Activated T-cell treated with anti-CD3 and anti-CD28 coated beads, Interleukin-2, amount 50 U/mL, for 4 hours (primary cell): ENCODE measurements around the gene TTC3. TPM values are rescaled to one million over a fixed set of nuclear protein-coding genes. Genes with fewer than 3 reads are reported as not detected.
"Not testable (repeated sequence)": the region's sequence is repeated elsewhere in the genome, so short reads cannot be mapped to it uniquely, and the experiment has no call there.

Experiments
- ATAC-seq, 2 donors: fragments of 200-7000 bp; cut with Tn5 transposase; one replicate each; pipeline ENCODE4 v1.10.0; 2021
- DNase-seq: peaks from one replicate; pipeline ENCODE4 v3.0.0-alpha.2; 2020
- H3K27me3 Mint-ChIP-seq: one replicate; pipeline ENCODE4 v1.8.0; 2021; ENCODE audit warnings: low read depth, mixed read lengths
- H3K36me3 Mint-ChIP-seq: one replicate; pipeline ENCODE4 v1.8.0; 2022; ENCODE audit warnings: mixed read lengths; ENCODE audit not compliant: insufficient read depth
- H3K4me1 Mint-ChIP-seq: one replicate; pipeline ENCODE4 v1.8.0; 2021; ENCODE audit warnings: low read depth, mixed read lengths
- H3K4me3 Mint-ChIP-seq: one replicate; pipeline ENCODE4 v1.8.0; 2021; ENCODE audit warnings: mild to moderate bottlenecking, moderate library complexity, mixed read lengths
- H3K9me3 Mint-ChIP-seq: one replicate; pipeline ENCODE4 v1.8.0; 2021; ENCODE audit warnings: mixed read lengths
- total RNA-seq, 3 donors: library from RNA; stranded (reverse); gene quantifications; one replicate each; pipeline ENCODE4 v1.2.1, GENCODE V29; 2021

The TTC3 gene, protein sequence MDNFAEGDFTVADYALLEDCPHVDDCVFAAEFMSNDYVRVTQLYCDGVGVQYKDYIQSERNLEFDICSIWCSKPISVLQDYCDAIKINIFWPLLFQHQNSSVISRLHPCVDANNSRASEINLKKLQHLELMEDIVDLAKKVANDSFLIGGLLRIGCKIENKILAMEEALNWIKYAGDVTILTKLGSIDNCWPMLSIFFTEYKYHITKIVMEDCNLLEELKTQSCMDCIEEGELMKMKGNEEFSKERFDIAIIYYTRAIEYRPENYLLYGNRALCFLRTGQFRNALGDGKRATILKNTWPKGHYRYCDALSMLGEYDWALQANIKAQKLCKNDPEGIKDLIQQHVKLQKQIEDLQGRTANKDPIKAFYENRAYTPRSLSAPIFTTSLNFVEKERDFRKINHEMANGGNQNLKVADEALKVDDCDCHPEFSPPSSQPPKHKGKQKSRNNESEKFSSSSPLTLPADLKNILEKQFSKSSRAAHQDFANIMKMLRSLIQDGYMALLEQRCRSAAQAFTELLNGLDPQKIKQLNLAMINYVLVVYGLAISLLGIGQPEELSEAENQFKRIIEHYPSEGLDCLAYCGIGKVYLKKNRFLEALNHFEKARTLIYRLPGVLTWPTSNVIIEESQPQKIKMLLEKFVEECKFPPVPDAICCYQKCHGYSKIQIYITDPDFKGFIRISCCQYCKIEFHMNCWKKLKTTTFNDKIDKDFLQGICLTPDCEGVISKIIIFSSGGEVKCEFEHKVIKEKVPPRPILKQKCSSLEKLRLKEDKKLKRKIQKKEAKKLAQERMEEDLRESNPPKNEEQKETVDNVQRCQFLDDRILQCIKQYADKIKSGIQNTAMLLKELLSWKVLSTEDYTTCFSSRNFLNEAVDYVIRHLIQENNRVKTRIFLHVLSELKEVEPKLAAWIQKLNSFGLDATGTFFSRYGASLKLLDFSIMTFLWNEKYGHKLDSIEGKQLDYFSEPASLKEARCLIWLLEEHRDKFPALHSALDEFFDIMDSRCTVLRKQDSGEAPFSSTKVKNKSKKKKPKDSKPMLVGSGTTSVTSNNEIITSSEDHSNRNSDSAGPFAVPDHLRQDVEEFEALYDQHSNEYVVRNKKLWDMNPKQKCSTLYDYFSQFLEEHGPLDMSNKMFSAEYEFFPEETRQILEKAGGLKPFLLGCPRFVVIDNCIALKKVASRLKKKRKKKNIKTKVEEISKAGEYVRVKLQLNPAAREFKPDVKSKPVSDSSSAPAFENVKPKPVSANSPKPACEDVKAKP (N-terminal part only)
- 10 to 100 TPM; 41.9 to 46.5 (median 44.6) TPM for total RNA-seq

DNA sequence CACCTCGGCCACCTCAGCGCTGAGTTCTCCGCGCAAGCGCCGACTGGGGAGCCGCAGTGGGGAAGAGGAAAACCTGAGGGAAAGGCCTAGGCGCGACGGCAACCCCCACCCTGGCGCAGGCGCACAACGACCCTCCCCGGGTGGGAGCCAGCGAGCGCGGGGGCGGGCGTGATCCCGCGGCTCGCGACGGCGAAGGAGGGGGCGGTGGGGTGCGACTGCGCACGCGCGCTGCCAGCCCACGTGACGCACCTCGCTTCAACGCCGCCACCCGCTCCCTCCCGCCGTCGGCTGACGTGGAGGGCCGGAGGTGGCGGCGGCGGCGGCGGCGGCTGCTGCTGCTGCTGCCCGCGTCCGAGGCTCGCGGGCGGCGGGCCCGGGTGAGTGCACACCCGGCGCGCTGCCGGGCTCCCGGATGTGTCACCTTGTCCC lies at the start of gene TTC3, which contains the start of gene PIGP:
Gene TTC3, plus strand, starts transcription at position 267 of the 429 bp plus-strand sequence. CDS start 14,004 bp downstream, outside the sequence.
Gene PIGP, minus strand, starts transcription at position 84 of the 429 bp plus-strand sequence. CDS start 556 bp downstream, outside the sequence.
- Mint-ChIP-seq H3K27me3 (no peaks in the 10 kb centered on the region), H3K36me3 (peaks cover 12% of the 10 kb centered on the region), H3K9me3 (no peaks in the 10 kb centered on the region), H3K4me3 (peak within 1 kb of the TSS; percentile 90), H3K4me1 (peaks cover 47% of the 10 kb centered on the region)
- DNase-seq (peak; percentile 97), ATAC-seq (peak; percentile 77 to 79)

DNA sequence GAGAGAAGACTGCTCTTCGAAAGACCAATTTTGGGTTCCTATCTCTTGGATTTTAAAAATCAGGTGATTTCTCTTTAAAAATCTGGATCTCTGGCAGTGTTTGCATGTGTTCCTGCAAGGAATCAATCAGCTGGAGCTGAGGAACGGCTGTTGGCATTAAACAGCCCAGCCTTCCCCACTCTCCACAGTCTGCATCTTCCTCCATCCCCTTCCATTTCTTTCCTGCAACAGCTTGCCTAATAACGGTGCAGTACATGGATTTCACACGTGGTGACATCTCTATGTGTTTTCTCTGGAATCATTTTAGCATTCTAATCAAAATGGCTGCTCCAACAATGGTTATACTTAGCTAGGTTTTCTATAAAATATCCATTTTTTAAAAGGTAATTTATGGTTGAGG lies 46.6 kb upstream of the TTC3 start:
- Mint-ChIP-seq H3K9me3 (no peaks in the 10 kb centered on the region), H3K27me3 (no peaks in the 10 kb centered on the region), H3K36me3 (no peaks in the 10 kb centered on the region), H3K4me3 (no peak overlapping the region), H3K4me1 (no peaks in the 10 kb centered on the region)
- no peak for DNase-seq
- no peak for ATAC-seq

DNA sequence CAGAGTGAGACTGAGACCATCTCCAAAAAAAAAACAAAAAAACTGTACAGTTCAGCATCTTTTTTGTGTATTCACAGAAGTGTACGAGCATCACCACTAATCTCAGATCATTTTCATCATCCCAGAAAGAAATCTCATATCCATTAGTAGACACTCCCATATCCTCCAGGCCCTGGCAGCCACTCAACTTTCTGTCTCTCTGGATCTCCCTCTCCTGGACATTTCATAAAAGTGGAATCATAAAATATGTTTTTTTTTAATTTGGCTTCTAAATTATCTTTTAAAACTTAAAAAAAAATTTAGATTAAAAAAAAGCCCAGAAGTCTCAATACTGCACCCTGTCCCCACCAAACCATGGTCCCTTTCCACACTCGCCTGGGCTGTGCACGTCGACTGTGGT lies 44.5 kb upstream of the TTC3 start:
- DNase-seq (no peak), ATAC-seq (no peak)
- Mint-ChIP-seq H3K36me3 (no peaks in the 10 kb centered on the region), H3K4me3 (no peak overlapping the region), H3K9me3 (no peaks in the 10 kb centered on the region), H3K4me1 (no peaks in the 10 kb centered on the region), H3K27me3 (no peaks in the 10 kb centered on the region)

DNA sequence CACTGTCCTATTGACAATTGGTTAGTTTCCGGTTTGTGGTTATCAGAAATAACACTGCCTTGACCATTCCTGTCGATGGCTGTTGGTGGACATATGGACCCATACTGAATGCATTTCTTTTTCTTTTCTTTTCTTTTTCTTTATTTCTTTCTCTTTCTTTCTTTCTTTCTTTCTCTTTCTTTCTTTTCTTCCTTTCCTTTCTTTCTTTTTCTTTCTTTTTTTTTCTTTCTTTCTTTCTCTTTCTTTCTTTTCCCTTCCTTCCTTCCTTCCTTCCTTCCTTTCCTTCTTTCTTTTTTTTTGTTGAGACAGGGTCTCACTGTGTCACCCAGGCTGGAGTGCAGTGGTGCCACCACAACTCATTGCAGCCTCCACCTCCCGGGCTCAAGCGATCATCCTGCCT lies 42.2 kb upstream of the TTC3 start:
- Mint-ChIP-seq H3K9me3 (no peaks in the 10 kb centered on the region), H3K4me1 (no peaks in the 10 kb centered on the region), H3K27me3 (peaks cover 4% of the 10 kb centered on the region), H3K4me3 (no peak overlapping the region), H3K36me3 (no peaks in the 10 kb centered on the region)
- ATAC-seq (no peak), DNase-seq (no peak)

DNA sequence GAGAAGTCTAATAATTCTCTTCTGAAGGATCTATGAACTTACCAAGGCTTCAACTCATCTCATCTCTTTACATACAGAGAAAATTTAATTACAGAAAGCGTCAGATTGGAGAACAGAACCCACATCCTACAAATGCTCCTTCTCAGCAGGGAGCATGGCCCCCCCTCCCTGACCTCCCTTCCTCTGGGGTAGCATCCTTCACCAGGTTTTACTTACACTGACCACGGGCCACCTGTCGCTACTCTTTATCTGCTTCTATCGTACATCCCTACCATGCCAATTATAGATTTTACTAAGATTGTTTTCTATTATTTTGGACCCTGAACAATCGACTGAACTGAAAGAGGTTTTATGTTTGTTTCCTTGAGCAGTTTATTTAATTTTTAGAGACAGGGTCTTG lies 40.8 kb upstream of the TTC3 start:
- no peaks in the 10 kb centered on the region for H3K9me3 Mint-ChIP-seq
- H3K4me1 Mint-ChIP-seq, result no peaks in the 10 kb centered on the region
- peaks cover 7% of the 10 kb centered on the region for H3K27me3 Mint-ChIP-seq
- no peak overlapping the region for H3K4me3 Mint-ChIP-seq
- no peak for DNase-seq
- ATAC-seq, result no peak
- no peaks in the 10 kb centered on the region for H3K36me3 Mint-ChIP-seq

DNA sequence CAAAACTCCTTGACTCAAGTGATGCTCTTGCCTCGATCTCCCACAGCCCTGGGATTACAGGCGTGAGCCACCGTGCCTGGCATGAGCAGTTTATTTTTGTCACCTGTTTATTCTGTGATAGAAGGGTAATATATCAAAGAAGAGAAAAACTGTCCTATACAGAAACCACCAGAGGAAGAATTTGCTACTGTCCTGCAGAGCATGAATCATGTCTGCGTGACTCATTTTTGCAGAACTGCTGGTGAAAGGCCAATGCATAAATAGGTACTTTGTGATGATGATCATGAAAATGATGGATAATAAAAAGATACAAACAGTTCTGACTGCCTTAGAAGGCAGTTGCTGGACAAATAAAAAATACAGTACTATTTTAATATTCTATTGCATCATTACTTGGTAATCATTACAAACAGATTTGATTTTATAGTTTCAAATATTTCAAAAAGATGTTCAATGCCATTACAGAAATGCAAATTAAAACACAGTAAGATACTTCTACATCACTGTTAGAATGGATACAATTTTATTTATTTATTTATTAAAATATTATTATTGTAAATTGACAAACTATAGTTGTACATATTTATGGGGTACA lies 40.1 kb upstream of the TTC3 start:
- no peaks in the 10 kb centered on the region for H3K9me3 Mint-ChIP-seq
- no peak for DNase-seq

DNA sequence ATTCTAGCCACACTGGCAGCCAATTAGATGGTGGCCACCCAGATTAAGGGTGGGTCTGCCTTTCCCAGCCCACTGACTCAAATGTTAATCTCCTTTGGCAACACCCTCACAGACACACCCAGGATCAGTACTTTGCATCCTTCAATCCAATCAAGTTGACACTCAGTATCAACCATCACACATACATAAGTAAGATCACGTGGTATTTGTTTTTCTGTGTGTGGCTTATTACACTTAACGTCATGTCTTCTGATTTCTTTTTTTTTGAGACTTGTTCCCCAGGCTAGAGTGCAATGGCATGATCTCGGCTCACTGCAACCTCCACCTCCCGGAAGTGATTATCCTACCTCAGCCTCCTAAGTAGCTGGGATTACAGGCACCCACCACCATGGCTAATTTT lies 38.7 kb upstream of the TTC3 start:
- DNase-seq, H3K36me3 Mint-ChIP-seq, H3K4me3 Mint-ChIP-seq, H3K9me3 Mint-ChIP-seq, H3K4me1 Mint-ChIP-seq, H3K27me3 Mint-ChIP-seq, ATAC-seq: not testable (repeated sequence)

More for the DNA sequence above, 40.1 kb upstream of the TTC3 start:
- no peak for ATAC-seq
- H3K27me3 Mint-ChIP-seq, result peaks cover 7% of the 10 kb centered on the region
- no peak overlapping the region for H3K4me3 Mint-ChIP-seq
- no peaks in the 10 kb centered on the region for H3K4me1 Mint-ChIP-seq
- no peaks in the 10 kb centered on the region for H3K36me3 Mint-ChIP-seq

DNA sequence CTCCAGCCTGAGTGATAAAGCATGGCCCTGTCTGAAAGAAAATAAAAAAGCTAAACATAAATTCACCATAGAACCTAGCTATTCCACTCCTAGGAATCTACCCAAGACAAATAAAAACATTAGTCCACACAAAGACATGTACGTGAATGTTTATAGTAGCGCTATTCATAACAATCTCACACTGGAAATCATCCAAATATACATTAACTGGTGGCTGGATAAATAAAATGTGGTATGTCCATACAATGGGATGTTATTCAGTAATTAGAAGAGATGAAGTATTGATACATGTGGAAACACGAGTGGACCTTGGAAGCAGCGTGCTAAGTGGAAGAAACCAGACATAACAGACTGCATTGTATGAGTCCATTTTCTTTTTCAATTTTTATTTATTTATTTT lies 36.9 kb upstream of the TTC3 start:
- Mint-ChIP-seq H3K36me3 (no peaks in the 10 kb centered on the region), H3K9me3 (no peaks in the 10 kb centered on the region), H3K4me1 (no peaks in the 10 kb centered on the region), H3K27me3 (peaks cover 7% of the 10 kb centered on the region), H3K4me3 (no peak overlapping the region)
- ATAC-seq, result no peak
- DNase-seq, result no peak

DNA sequence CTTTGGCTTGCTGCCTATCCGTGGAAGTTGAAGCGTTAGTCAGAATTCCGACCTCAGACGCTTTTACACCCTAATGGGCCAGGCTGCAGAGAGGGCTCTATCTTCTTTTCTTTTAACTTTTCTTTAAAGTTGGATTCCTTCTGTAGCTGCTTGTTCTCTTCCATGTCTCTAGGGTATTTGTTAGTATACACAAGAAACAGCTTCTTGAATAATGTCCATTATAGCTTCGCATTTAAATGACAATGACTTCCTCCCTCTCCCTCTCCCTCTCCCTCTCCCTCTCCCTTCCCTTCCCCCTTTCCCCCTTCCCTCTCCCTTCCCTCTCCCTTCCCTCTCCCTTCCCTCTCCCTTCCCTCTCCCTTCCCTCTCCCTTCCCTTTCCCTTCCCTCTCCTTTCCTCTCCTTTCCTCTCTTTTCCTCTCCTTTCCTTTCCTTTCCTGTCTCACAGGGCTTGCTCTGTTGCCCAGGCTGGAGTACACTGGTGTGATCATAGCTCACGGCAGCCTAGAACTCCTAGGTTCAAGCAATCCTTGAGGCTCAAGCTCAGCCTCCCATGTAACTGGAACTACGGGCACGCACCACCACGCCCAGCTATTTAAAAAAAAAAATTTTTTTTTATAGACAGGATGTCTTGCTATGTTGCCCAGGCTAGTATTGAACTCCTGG lies 33.5 kb upstream of the TTC3 start:
- no peak overlapping the region for H3K4me3 Mint-ChIP-seq
- H3K27me3 Mint-ChIP-seq, result peaks cover 3% of the 10 kb centered on the region
- H3K9me3 Mint-ChIP-seq, result no peaks in the 10 kb centered on the region
- no peaks in the 10 kb centered on the region for H3K36me3 Mint-ChIP-seq
- ATAC-seq, result no peak
- DNase-seq, result no peak
- no peaks in the 10 kb centered on the region for H3K4me1 Mint-ChIP-seq

DNA sequence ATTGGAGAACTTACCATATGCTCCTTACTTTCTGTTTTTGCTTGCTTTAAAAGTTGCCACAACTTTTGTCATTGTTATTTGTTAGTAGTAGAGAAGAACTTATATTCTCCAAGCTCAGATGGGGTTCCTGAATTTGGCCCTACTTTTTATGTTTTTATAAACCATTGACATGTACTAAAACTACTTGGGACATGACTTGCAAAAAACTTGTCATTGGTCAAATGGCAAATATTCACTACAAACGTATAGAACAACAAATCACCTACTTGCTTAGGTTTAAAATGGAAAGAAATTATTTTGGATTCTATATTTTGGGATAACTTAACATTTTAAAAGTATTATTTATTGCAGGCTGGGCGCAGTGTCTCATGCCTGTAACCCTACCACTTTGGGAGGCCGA lies 32.8 kb upstream of the TTC3 start:
- Mint-ChIP-seq H3K4me3 (no peak overlapping the region), H3K9me3 (no peaks in the 10 kb centered on the region), H3K27me3 (peaks cover 3% of the 10 kb centered on the region), H3K36me3 (no peaks in the 10 kb centered on the region), H3K4me1 (peaks cover 6% of the 10 kb centered on the region)
- DNase-seq, result no peak
- no peak for ATAC-seq

DNA sequence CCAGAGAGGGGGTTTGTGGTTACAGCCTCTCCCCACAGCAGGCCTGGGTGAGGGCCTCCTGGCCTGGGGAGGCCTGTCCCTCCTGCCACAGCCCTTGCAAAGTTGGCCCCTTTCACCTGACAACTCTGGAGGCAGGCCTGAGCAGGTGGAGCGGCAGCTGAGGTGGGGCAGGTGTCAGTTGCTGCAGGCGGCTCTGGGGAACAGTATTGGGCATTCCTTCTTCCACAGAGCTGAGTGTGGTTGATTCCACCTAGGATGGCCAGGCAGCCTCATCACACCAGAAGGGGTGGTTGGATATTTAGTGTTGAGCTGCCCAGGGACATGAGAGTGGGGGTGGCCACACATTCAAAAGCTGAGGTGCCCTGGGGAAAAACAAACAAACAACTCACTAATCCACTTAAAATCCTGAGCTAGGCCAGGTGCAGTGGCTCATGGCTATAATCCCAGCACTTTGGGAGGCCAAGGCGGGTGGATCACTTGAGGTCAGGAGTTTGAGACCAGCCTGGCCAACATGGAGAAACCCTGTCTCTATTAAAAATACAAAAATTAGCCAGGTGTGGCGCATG lies 31.3 kb upstream of the TTC3 start:
- ATAC-seq, result no peak
- peaks cover 6% of the 10 kb centered on the region for H3K27me3 Mint-ChIP-seq
- no peaks in the 10 kb centered on the region for H3K9me3 Mint-ChIP-seq
- H3K4me1 Mint-ChIP-seq, result peaks cover 10% of the 10 kb centered on the region
- DNase-seq, result no peak
- no peak overlapping the region for H3K4me3 Mint-ChIP-seq
- H3K36me3 Mint-ChIP-seq, result no peaks in the 10 kb centered on the region

DNA sequence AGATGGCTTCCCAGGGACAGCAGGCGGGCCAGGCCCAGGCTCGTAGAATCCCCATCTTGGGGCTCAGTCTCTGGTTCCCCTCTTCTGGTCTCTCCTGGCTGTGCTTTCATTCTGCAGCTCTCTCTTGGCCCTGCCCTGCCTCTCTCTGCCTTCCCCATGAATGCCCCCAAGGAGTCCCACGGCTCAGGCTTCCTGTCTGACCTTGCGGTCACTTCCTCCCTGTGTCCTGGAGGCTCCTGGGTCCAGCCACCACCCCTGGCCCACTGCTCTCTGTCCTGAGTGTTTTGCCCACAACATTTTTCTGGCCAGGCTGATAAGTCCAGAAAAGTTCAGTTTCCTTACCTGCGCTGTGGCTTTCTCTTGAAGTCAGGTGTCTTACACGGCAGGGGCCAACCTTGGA lies 29.2 kb upstream of the TTC3 start:
- H3K4me1 Mint-ChIP-seq, result peaks cover 10% of the 10 kb centered on the region
- H3K27me3 Mint-ChIP-seq, result peaks cover 9% of the 10 kb centered on the region
- DNase-seq (no peak), ATAC-seq (no peak)
- H3K9me3 Mint-ChIP-seq, result no peaks in the 10 kb centered on the region
- no peaks in the 10 kb centered on the region for H3K36me3 Mint-ChIP-seq
- H3K4me3 Mint-ChIP-seq, result no peak overlapping the region

DNA sequence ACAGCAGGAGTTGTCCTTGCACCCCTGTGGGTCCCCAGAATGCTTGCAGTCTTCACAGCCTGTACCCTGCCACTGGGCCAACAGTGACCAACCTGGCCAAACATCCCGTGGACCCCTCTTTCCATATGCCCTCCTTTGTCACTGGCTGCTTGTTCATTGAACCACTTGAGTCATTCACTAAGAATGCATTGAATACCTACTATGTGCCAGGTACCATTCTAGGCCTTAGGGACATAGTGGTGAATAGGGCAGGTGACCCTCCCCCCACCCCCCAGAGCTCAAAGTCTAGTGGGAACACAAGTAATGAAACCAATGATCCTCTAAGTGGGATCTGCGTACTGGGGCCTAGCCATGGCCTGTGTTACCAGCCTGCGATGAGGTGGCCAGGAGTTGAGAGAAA lies 28.4 kb upstream of the TTC3 start:
- Mint-ChIP-seq H3K4me1 (peaks cover 10% of the 10 kb centered on the region), H3K36me3 (no peaks in the 10 kb centered on the region), H3K4me3 (no peak overlapping the region), H3K27me3 (peaks cover 9% of the 10 kb centered on the region), H3K9me3 (no peaks in the 10 kb centered on the region)
- no peak for DNase-seq
- ATAC-seq, result no peak
